K562 (cell line): ENCODE results near the gene RNF17. TPM values are rescaled to one million over a fixed set of nuclear protein-coding genes. Genes with fewer than 3 reads are reported as not detected.

ENCODE experiments used
- ATAC-seq: fragments of 200-7000 bp; cut with Tn5 transposase; 3 replicates; pipeline ENCODE4 v1.9.1; 2020; ENCODE audit warnings: moderate library complexity
- BruUV-seq: library from RNA; stranded (reverse); fragments of 400-500 nt; replicated peaks from 2 replicates; lab custom pipeline; 2021; lab: Mats Ljungman, UMichigan
- CTCF ChIA-PET: fragments of 300-600 bp; formaldehyde crosslinking; extraction: SDS; loops from one replicate; lab custom pipeline; 2021; ENCODE audit warnings: low intra/inter-chr PET ratio; lab: Yijun Ruan, JAX
- POLR2A ChIA-PET: fragments of 300-600, 350-650 bp; sonication (Branson Sonifier 250); formaldehyde crosslinking; extraction: SDS; loops from one replicate; lab custom pipeline; 2021; ENCODE audit warnings: antibody characterized with exemption, inconsistent platforms; lab: Yijun Ruan, JAX
- DNase-seq, 4 experiments: peaks; one replicate each; pipeline versions ENCODE4 v3.0.0 to v3.0.0-alpha.2; 2011 to 2018; ENCODE audit warnings: low spot score in 3 of 4, mixed read lengths in 3 of 4; ENCODE audit errors: extremely low read depth in 1 of 4
- FAIRE-seq: peaks from 2 replicates; lab custom pipeline; 2011; peaks lifted over from hg19 to GRCh38; lab: Jason Lieb, UNC
- H2AFZ ChIP-seq: 2 replicates; pipeline ENCODE4 v1.6.0; 2011; ENCODE audit warnings: low read depth, low read length, control low read depth, inconsistent platforms
- H3K27ac ChIP-seq: fragments of 200-600 bp; 3 replicates; pipeline ENCODE4 v1.8.0; 2011; ENCODE audit warnings: low read depth, mild to moderate bottlenecking, control low read depth, inconsistent platforms, low read length, moderate library complexity, mixed read lengths; ENCODE audit errors: extremely low read depth
- H3K27me3 ChIP-seq, 2 experiments: fragments of 300-600 bp in 1 of 2; 2 replicates in 1 of 2; 3 replicates in 1 of 2; pipeline versions ENCODE4 v1.6.0 to v1.8.0; 2011; ENCODE audit warnings: inconsistent platforms in 2 of 2, low read length in 2 of 2, mild to moderate bottlenecking in 1 of 2, mixed read lengths in 1 of 2, moderate library complexity in 1 of 2; ENCODE audit not compliant: control insufficient read depth in 2 of 2, insufficient read depth in 2 of 2
- H3K36me3 ChIP-seq: fragments of 300-600 bp; 3 replicates; pipeline ENCODE4 v1.8.0; 2011; ENCODE audit warnings: mild to moderate bottlenecking, low read length, inconsistent platforms; ENCODE audit not compliant: control insufficient read depth, insufficient read depth
- H3K4me1 ChIP-seq, 2 experiments: fragments of 200-600 bp in 1 of 2; replicated peaks in 1 of 2; 2 replicates in 1 of 2; 3 replicates in 1 of 2; pipeline versions ENCODE4 v1.5.1 to v1.8.0; 2011; ENCODE audit warnings: inconsistent platforms in 2 of 2, low read length in 2 of 2, mild to moderate bottlenecking in 1 of 2, mixed read lengths in 1 of 2, moderate library complexity in 1 of 2; ENCODE audit not compliant: control insufficient read depth in 2 of 2, insufficient read depth in 2 of 2
- H3K4me2 ChIP-seq: 2 replicates; pipeline ENCODE4 v1.6.1; 2011; ENCODE audit warnings: low read length, control low read depth, inconsistent platforms, mixed read lengths; ENCODE audit not compliant: insufficient read depth
- H3K4me3 ChIP-seq: fragments of 200-600 bp; sonication (generic), shearing (Covaris generic); 2 replicates; pipeline ENCODE4 v1.5.1; 2016; ENCODE audit warnings: control low read depth, inconsistent platforms
- H3K79me2 ChIP-seq: fragments of 200-600 bp; 3 replicates; pipeline ENCODE4 v1.8.0; 2011; ENCODE audit warnings: low read length, inconsistent platforms; ENCODE audit not compliant: control insufficient read depth, insufficient read depth
- H3K9ac ChIP-seq, 2 experiments: 2 replicates each; pipeline versions ENCODE4 v1.6.0 to v1.6.1; 2011; ENCODE audit warnings: low read depth in 2 of 2, low read length in 2 of 2, control low read depth in 1 of 2, inconsistent platforms in 1 of 2, mild to moderate bottlenecking in 1 of 2, mixed read lengths in 1 of 2; ENCODE audit not compliant: insufficient read depth in 1 of 2
- H3K9me1 ChIP-seq: one replicate; pipeline ENCODE4 v1.6.0; 2011; ENCODE audit warnings: inconsistent platforms, mild to moderate bottlenecking, low read length, moderate library complexity; ENCODE audit not compliant: control insufficient read depth, insufficient read depth
- H3K9me3 ChIP-seq: replicated peaks from 2 replicates; pipeline ENCODE4 v1.5.1; 2011; ENCODE audit warnings: low read depth, low read length, inconsistent platforms; ENCODE audit not compliant: control insufficient read depth, insufficient read depth
- H4K20me1 ChIP-seq: replicated peaks from 2 replicates; pipeline ENCODE4 v1.6.1; 2011; ENCODE audit warnings: low read length, inconsistent platforms, mixed read lengths; ENCODE audit not compliant: control insufficient read depth, insufficient read depth
- FIP1L1 ChIP-seq: fragments of 200-400 bp; formaldehyde crosslinking; IDR thresholded peaks from 2 replicates; pipeline ENCODE4 v1.6.1; 2018; ENCODE audit warnings: mild to moderate bottlenecking, low read depth, low read length; ENCODE audit not compliant: poor library complexity, severe bottlenecking
- KDM1A ChIP-seq, 2 experiments: fragments of 450-650 bp; IDR thresholded peaks; 2 replicates each; pipeline ENCODE4 v1.6.1; 2016; ENCODE audit warnings: mild to moderate bottlenecking in 2 of 2
- MIER1 ChIP-seq: fragments of 450-650 bp; IDR thresholded peaks from 2 replicates; pipeline ENCODE4 v1.6.1; 2016; ENCODE audit warnings: antibody characterized with exemption, mild to moderate bottlenecking, low read depth
- MTA3 ChIP-seq: fragments of 450-650 bp; formaldehyde crosslinking; IDR thresholded peaks from 2 replicates; pipeline ENCODE4 v1.6.1; 2017; ENCODE audit warnings: mild to moderate bottlenecking, borderline replicate concordance
- MYBL2 ChIP-seq, 2 experiments: fragments of 450-650 bp in 1 of 2; sonication (generic) in 1 of 2; formaldehyde crosslinking in 1 of 2; IDR thresholded peaks; 2 replicates each; pipeline versions ENCODE4 v1.6.1 to v1.8.1; 2017 to 2022; ENCODE audit warnings: borderline replicate concordance in 1 of 2, inconsistent platforms in 1 of 2, low read depth in 1 of 2, mild to moderate bottlenecking in 1 of 2, missing genetic modification reagents in 1 of 2, moderate library complexity in 1 of 2
- NCOA1 ChIP-seq: fragments of 450-650 bp; IDR thresholded peaks from 2 replicates; pipeline ENCODE4 v1.6.1; 2016; ENCODE audit warnings: low read depth
- NFRKB ChIP-seq: fragments of 450-650 bp; IDR thresholded peaks from 2 replicates; pipeline ENCODE4 v1.6.1; 2016; ENCODE audit warnings: low read depth
- PTBP1 ChIP-seq: fragments of 200-400 bp; formaldehyde crosslinking; IDR thresholded peaks from 2 replicates; pipeline ENCODE4 v1.6.1; 2017; ENCODE audit warnings: low read depth, low read length
- PTRF ChIP-seq: fragments of 450-650 bp; IDR thresholded peaks from 2 replicates; pipeline ENCODE4 v1.6.1; 2016; ENCODE audit warnings: mild to moderate bottlenecking, missing genetic modification characterization, missing compliant biosample characterization
- PYGO2 ChIP-seq: fragments of 450-650 bp; IDR thresholded peaks from 2 replicates; pipeline ENCODE4 v1.6.1; 2016; ENCODE audit warnings: mild to moderate bottlenecking, missing genetic modification characterization, moderate library complexity, missing compliant biosample characterization
- SMARCA4 ChIP-seq: fragments of 450-650 bp; IDR thresholded peaks from 2 replicates; pipeline ENCODE4 v1.6.1; 2016
- WGBS: fragments of 100-300 bp; shearing (Covaris generic); methylation state at CpG from one replicate; pipeline ENCODE4 v1.1.6; 2016; ENCODE audit warnings: low coverage, mixed read lengths; ENCODE audit not compliant: insufficient coverage; ENCODE audit errors: missing lambda C conversion rate; 5-methylcytosine and 5-hydroxymethylcytosine counted together
- in situ Hi-C: fragments of 300-500 bp; cut with MboI; formaldehyde crosslinking; loops from 4 replicates; pipeline ENCODE4 v1.15.0; 2018; ENCODE audit warnings: inconsistent platforms, mixed read lengths
- intact Hi-C: fragments of 100-400 bp; cut with micrococcal nuclease; formaldehyde crosslinking; loops from 2 replicates; pipeline ENCODE4 v1.14.2; 2022
- polyA plus RNA-seq, 8 experiments: library from polyadenylated mRNA; depleted of rRNA in 4 of 8; stranded (reverse) in 5 of 8; unstranded in 3 of 8; fragments of >200 nt; fragmentation: Nextera tagmentation in 2 of 8; fragmentation: Illumina TruSeq in 1 of 8; extraction: Ambion mirVana in 2 of 8; extraction: Trizol in 1 of 8; gene quantifications; 2 replicates each; pipeline versions ENCODE4 v1.2.1 to v1.2.3, GENCODE V29; 2011 to 2014; ENCODE audit warnings: inconsistent platforms in 1 of 8, missing spikeins in 1 of 8
- total RNA-seq, 7 experiments: library from RNA; depleted of rRNA in 6 of 7; stranded (reverse); fragments of >200 nt in 6 of 7; fragmentation: Illumina TruSeq in 2 of 7; extraction: Trizol in 2 of 7; gene quantifications; 2 replicates each; pipeline versions ENCODE4 v1.2.1 to v1.2.3, GENCODE V29; 2011 to 2021; ENCODE audit warnings: low replicate concordance in 1 of 7
- TF ChIP-seq, protein P1 (sequence below): fragments of 250-450 bp; sonication (Bioruptor Pico); IDR thresholded peaks from 2 replicates; pipeline ENCODE4 v1.5.1; 2021; ENCODE audit warnings: mild to moderate bottlenecking
- TF ChIP-seq, protein P2 (sequence below): IDR thresholded peaks from 2 replicates; pipeline ENCODE4 v1.6.1; 2011; ENCODE audit not compliant: insufficient read length; ENCODE audit errors: extremely low read depth
- TF ChIP-seq, protein P3 (sequence below): IDR thresholded peaks from 3 replicates; pipeline ENCODE4 v1.6.1; 2011; ENCODE audit warnings: borderline replicate concordance, mild to moderate bottlenecking; ENCODE audit not compliant: insufficient read length, insufficient read depth
- TF ChIP-seq, protein P4 (sequence below): fragments of 250-450 bp; sonication (Bioruptor Pico); IDR thresholded peaks from 2 replicates; pipeline ENCODE4 v1.8.0; 2022; ENCODE audit warnings: inconsistent platforms
- TF ChIP-seq, protein P5 (sequence below): fragments of 250-450 bp; sonication (Bioruptor Pico); IDR thresholded peaks from 2 replicates; pipeline ENCODE4 v1.8.0; 2022; ENCODE audit warnings: inconsistent platforms, mild to moderate bottlenecking, moderate library complexity, borderline replicate concordance

The RNF17 gene
- total and polyA plus RNA-seq, 9 of the 15 experiments (the other 6 are each of a cell fraction or from before 2014, with no cell fraction given), result 0.11 to 0.90 (median 0.58) TPM

DNA sequence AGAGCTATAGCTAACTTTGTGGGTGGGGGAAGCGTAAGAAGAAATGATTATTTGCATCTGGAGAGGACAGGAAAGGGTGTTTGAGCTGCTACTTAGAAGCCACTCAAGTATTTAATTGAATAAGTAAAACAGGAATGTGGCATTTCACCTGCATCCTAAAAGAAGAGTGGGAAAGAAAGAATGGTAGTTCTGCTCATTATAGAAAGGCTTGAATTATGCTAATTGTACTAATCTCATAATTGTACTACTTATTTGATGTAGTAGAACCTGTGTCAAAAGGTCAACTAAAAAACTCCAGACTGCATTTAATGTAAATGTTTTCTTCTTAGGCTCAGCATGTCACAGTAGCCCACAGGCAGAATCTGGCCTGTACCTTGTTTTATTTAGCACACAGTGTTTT, 113.6 kb downstream of the RNF17 start:
- POLR2A ChIA-PET, result no interaction called here
- H3K4me3 ChIP-seq, result no peak overlapping the region
- H3K4me2 ChIP-seq, result no peak overlapping the region
- no peak for ATAC-seq
- H3K9ac ChIP-seq, result no peak overlapping the region
- H3K4me1 ChIP-seq, result no peaks in the 10 kb centered on the region
- H4K20me1 ChIP-seq, result no peaks in the 10 kb centered on the region
- no peak for DNase-seq
- in situ Hi-C loops (no loop called here), intact Hi-C loops (no loop called here)
- H3K9me1 ChIP-seq, result no peaks in the 10 kb centered on the region
- H3K27me3 ChIP-seq, result no peaks in the 10 kb centered on the region
- 13% methylated on average over 1 of the region's 1 CpG for WGBS
- H2AFZ ChIP-seq, result no peak overlapping the region
- no TSS peak for BruUV-seq
- no peak overlapping the region for H3K27ac ChIP-seq
- H3K9me3 ChIP-seq, result no peaks in the 10 kb centered on the region
- peaks cover 3% of the 10 kb centered on the region; the same call in 1 of the 3 replicates for H3K36me3 ChIP-seq
- CTCF ChIA-PET, result no interaction called here
- H3K79me2 ChIP-seq, result no peaks in the 10 kb centered on the region
- no peak for FAIRE-seq
- TF ChIP-seq MTA3 (no peak), NCOA1 (no peak), PTRF (tag) (no peak), PYGO2 (tag) (no peak), NFRKB (no peak), MYBL2 (IDR thresholded peaks at IDR 0.05; ENCODE audit: low read depth) (no peak), MYBL2 (CRISPR knock-in tag; IDR thresholded peaks at IDR 0.05; ENCODE audit: borderline replicate concordance) (no peak), SMARCA4 (no peak), FIP1L1 (no peak), KDM1A (IDR thresholded peaks at IDR 0.05) (no peak), PTBP1 (no peak), MIER1 (no peak)
- TF ChIP-seq, protein P1, sequence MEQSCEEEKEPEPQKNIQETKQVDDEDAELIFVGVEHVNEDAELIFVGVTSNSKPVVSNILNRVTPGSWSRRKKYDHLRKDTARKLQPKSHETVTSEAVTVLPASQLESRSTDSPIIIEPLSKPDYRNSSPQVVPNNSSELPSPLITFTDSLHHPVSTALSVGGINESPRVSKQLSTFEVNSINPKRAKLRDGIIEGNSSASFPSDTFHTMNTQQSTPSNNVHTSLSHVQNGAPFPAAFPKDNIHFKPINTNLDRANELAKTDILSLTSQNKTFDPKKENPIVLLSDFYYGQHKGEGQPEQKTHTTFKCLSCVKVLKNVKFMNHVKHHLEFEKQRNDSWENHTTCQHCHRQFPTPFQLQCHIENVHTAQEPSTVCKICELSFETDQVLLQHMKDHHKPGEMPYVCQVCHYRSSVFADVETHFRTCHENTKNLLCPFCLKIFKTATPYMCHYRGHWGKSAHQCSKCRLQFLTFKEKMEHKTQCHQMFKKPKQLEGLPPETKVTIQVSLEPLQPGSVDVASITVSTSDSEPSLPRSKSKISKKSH, result no peak
- TF ChIP-seq, protein P2, sequence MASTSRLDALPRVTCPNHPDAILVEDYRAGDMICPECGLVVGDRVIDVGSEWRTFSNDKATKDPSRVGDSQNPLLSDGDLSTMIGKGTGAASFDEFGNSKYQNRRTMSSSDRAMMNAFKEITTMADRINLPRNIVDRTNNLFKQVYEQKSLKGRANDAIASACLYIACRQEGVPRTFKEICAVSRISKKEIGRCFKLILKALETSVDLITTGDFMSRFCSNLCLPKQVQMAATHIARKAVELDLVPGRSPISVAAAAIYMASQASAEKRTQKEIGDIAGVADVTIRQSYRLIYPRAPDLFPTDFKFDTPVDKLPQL, result no peak
- TF ChIP-seq, protein P3, sequence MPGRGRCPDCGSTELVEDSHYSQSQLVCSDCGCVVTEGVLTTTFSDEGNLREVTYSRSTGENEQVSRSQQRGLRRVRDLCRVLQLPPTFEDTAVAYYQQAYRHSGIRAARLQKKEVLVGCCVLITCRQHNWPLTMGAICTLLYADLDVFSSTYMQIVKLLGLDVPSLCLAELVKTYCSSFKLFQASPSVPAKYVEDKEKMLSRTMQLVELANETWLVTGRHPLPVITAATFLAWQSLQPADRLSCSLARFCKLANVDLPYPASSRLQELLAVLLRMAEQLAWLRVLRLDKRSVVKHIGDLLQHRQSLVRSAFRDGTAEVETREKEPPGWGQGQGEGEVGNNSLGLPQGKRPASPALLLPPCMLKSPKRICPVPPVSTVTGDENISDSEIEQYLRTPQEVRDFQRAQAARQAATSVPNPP, result no peak
- TF ChIP-seq, protein P4, sequence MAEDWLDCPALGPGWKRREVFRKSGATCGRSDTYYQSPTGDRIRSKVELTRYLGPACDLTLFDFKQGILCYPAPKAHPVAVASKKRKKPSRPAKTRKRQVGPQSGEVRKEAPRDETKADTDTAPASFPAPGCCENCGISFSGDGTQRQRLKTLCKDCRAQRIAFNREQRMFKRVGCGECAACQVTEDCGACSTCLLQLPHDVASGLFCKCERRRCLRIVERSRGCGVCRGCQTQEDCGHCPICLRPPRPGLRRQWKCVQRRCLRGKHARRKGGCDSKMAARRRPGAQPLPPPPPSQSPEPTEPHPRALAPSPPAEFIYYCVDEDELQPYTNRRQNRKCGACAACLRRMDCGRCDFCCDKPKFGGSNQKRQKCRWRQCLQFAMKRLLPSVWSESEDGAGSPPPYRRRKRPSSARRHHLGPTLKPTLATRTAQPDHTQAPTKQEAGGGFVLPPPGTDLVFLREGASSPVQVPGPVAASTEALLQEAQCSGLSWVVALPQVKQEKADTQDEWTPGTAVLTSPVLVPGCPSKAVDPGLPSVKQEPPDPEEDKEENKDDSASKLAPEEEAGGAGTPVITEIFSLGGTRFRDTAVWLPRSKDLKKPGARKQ (CRISPR knock-in tag), result no peak
- TF ChIP-seq, protein P5, sequence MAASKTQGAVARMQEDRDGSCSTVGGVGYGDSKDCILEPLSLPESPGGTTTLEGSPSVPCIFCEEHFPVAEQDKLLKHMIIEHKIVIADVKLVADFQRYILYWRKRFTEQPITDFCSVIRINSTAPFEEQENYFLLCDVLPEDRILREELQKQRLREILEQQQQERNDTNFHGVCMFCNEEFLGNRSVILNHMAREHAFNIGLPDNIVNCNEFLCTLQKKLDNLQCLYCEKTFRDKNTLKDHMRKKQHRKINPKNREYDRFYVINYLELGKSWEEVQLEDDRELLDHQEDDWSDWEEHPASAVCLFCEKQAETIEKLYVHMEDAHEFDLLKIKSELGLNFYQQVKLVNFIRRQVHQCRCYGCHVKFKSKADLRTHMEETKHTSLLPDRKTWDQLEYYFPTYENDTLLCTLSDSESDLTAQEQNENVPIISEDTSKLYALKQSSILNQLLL (CRISPR knock-in tag), result no peak
